Measurements from ENCODE around the gene TRRAP.

The TRRAP gene

DNA sequence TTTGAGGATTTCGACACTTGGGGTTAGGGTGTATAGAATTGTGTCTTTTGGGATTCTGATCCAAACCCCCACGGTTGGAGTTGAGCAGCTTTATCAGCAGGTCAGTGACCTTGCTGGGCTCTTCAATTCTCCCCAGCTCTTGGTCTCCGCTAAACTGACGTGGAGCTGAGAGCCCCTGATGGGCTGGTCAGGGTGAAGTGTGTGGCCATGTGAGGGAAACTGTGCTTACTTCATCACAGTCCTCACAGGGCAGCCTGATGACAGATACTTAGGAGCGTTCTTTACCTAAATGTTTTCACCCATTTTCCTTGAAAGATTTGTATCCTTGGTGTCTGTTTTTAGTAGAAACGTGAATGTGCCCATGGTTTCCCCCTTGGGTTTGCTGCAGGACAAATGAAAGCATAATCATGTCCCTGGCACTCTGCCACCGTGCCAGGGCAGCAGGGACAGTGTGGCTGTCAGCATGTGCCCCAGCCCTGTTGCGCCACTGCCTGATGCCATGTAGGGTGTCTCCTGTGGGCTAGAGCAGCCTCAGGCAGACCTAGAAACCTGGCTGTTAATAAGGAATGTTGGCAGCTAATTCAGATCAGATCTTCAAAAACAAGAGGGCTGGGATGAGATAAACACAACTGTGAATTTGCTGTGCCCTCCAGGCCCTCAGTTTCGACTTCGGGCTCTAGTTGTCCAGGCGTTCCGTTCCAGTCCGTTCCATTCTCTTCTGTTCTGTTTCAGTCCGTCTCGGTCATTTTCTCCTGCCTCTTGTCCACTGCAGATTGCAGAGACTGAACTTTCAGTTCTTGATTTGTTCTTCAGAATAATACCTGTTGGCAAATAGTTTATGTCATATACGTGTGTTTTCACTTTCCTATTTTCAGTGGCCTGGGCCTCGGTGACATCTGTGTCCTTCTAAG is 96.8 kb downstream of the TRRAP start:
- Histone ChIP-seq H3K4me1 (ENCODE audit: control insufficient read depth, insufficient read depth, low read length) (no peaks in the 10 kb centered on the region), H3K9ac (ENCODE audit: low read length) (no peak overlapping the region), H3K27ac (ENCODE audit: low read depth, low read length) (no peak overlapping the region), H3K9me3 (ENCODE audit: control insufficient read depth, insufficient read depth, low read depth, low read length) (no peaks in the 10 kb centered on the region), H3K27me3 (ENCODE audit: control insufficient read depth, insufficient read depth, low read length) (no peaks in the 10 kb centered on the region), H3K4me3 (ENCODE audit: low read depth, low read length) (no peak overlapping the region), H3K36me3 (ENCODE audit: control insufficient read depth, insufficient read depth, low read length) (peaks cover 100% of the 10 kb centered on the region)

- no peaks in the 10 kb centered on the region for H3K27me3 ChIP-seq (ENCODE audit: control insufficient read depth, insufficient read depth, low read length)
- peaks cover 99% of the 10 kb centered on the region for H3K36me3 ChIP-seq (ENCODE audit: control insufficient read depth, insufficient read depth, low read length)
- no peak overlapping the region for H3K27ac ChIP-seq (ENCODE audit: low read depth, low read length)
- H3K4me1 ChIP-seq (ENCODE audit: control insufficient read depth, insufficient read depth, low read length) = no peaks in the 10 kb centered on the region
- no peaks in the 10 kb centered on the region for H3K9me3 ChIP-seq (ENCODE audit: control insufficient read depth, insufficient read depth, low read depth, low read length)
- no peak overlapping the region for H3K9ac ChIP-seq (ENCODE audit: low read length)
- H3K4me3 ChIP-seq (ENCODE audit: low read depth, low read length) = no peak overlapping the region
Observed at GRCh38 chr7:98976396-98977185, 98.3 kb downstream of the TRRAP start.

GRCh38 chr7:98978672-98979071 is 100.3 kb downstream of the TRRAP start:
- Histone ChIP-seq H3K9ac (ENCODE audit: low read length) (no peak overlapping the region), H3K4me3 (ENCODE audit: low read depth, low read length) (no peak overlapping the region), H3K36me3 (ENCODE audit: control insufficient read depth, insufficient read depth, low read length) (peaks cover 99% of the 10 kb centered on the region), H3K27me3 (ENCODE audit: control insufficient read depth, insufficient read depth, low read length) (no peaks in the 10 kb centered on the region), H3K27ac (ENCODE audit: low read depth, low read length) (no peak overlapping the region), H3K4me1 (ENCODE audit: control insufficient read depth, insufficient read depth, low read length) (no peaks in the 10 kb centered on the region), H3K9me3 (ENCODE audit: control insufficient read depth, insufficient read depth, low read depth, low read length) (no peaks in the 10 kb centered on the region)

DNA sequence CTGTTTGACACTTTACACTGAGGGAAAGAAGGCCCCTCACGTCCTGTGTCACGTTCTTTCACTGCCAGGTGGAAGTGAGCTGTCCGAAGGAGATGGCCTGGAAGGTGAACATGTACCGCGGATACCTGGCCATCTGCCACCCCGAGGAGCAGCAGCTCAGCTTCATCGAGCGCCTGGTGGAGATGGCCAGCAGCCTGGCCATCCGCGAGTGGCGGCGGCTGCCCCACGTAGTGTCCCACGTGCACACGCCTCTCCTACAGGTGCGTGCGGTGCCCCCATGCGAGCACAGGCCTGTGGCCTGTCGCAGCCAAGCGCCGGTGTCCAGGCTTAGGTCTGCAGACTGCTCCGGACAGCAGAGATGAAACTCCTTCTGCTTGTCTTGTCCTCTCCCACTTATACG is 103.4 kb downstream of the TRRAP start:
- peak overlapping the region; percentile 11; the same call in 1 of the 2 replicates for H3K27ac ChIP-seq (ENCODE audit: low read depth, low read length)
- H3K36me3 ChIP-seq (ENCODE audit: control insufficient read depth, insufficient read depth, low read length) = peaks cover 99% of the 10 kb centered on the region
- H3K4me1 ChIP-seq (ENCODE audit: control insufficient read depth, insufficient read depth, low read length) = no peaks in the 10 kb centered on the region
- no peaks in the 10 kb centered on the region for H3K9me3 ChIP-seq (ENCODE audit: control insufficient read depth, insufficient read depth, low read depth, low read length)
- no peak overlapping the region for H3K4me3 ChIP-seq (ENCODE audit: low read depth, low read length)
- H3K9ac ChIP-seq (ENCODE audit: low read length) = no peak overlapping the region
- no peaks in the 10 kb centered on the region for H3K27me3 ChIP-seq (ENCODE audit: control insufficient read depth, insufficient read depth, low read length)

DNA sequence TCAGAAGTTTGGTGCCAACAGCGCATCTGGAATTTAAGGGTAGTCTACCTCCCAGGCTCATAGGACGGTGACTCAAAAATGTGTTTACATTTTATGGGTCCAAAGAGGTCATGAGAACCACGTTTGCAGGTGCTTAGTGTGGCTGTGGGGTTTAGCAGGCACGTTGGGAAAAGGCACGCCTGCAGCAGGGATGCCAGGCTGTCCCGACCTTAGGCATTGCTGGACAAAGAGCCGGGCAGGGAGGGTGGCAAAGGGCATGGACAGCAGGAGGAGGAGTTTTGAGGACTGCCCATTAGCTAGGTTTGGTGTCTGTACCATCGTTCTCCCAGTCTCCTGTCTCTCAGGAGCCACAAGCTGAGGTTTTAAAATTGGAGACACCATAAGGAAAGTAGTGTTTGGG is 104.4 kb downstream of the TRRAP start:
- Histone ChIP-seq H3K4me3 (ENCODE audit: low read depth, low read length) (no peak overlapping the region), H3K36me3 (ENCODE audit: control insufficient read depth, insufficient read depth, low read length) (peaks cover 99% of the 10 kb centered on the region), H3K27me3 (ENCODE audit: control insufficient read depth, insufficient read depth, low read length) (no peaks in the 10 kb centered on the region), H3K9me3 (ENCODE audit: control insufficient read depth, insufficient read depth, low read depth, low read length) (no peaks in the 10 kb centered on the region), H3K9ac (ENCODE audit: low read length) (no peak overlapping the region), H3K27ac (ENCODE audit: low read depth, low read length) (no peak overlapping the region), H3K4me1 (ENCODE audit: control insufficient read depth, insufficient read depth, low read length) (no peaks in the 10 kb centered on the region)

- Histone ChIP-seq H3K4me3 (ENCODE audit: low read depth, low read length) (no peak overlapping the region), H3K36me3 (ENCODE audit: control insufficient read depth, insufficient read depth, low read length) (peaks cover 99% of the 10 kb centered on the region), H3K4me1 (ENCODE audit: control insufficient read depth, insufficient read depth, low read length) (no peaks in the 10 kb centered on the region), H3K27me3 (ENCODE audit: control insufficient read depth, insufficient read depth, low read length) (no peaks in the 10 kb centered on the region), H3K9ac (ENCODE audit: low read length) (no peak overlapping the region), H3K9me3 (ENCODE audit: control insufficient read depth, insufficient read depth, low read depth, low read length) (no peaks in the 10 kb centered on the region), H3K27ac (ENCODE audit: low read depth, low read length) (no peak overlapping the region)
Observed at GRCh38 chr7:98984126-98984525, 105.8 kb downstream of the TRRAP start.

DNA sequence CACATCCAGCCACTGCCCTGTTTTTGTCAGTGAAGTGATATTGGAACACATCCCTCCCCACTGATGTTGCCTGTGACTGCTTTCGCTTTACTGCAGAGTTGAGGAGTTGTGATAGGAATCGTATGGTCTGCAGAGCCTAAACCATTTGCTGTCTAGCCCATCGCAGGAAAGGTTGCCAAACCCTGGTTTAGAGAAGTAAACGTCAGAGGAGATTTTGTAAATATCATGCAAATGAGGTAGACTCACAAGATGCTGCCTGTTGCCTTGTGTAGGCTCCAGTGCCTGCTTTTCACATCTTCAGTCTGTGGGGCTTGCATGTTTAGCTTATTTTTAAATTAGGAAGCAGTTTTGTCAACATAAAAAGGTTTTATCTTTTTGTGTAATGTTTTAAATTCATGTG is 107.1 kb downstream of the TRRAP start:
- Histone ChIP-seq H3K27me3 (ENCODE audit: control insufficient read depth, insufficient read depth, low read length) (no peaks in the 10 kb centered on the region), H3K4me3 (ENCODE audit: low read depth, low read length) (no peak overlapping the region), H3K36me3 (ENCODE audit: control insufficient read depth, insufficient read depth, low read length) (peaks cover 99% of the 10 kb centered on the region), H3K9me3 (ENCODE audit: control insufficient read depth, insufficient read depth, low read depth, low read length) (no peaks in the 10 kb centered on the region), H3K4me1 (ENCODE audit: control insufficient read depth, insufficient read depth, low read length) (no peaks in the 10 kb centered on the region), H3K27ac (ENCODE audit: low read depth, low read length) (no peak overlapping the region), H3K9ac (ENCODE audit: low read length) (no peak overlapping the region)

- H3K36me3 ChIP-seq (ENCODE audit: control insufficient read depth, insufficient read depth, low read length) = peaks cover 98% of the 10 kb centered on the region
- no peaks in the 10 kb centered on the region for H3K27me3 ChIP-seq (ENCODE audit: control insufficient read depth, insufficient read depth, low read length)
- H3K4me1 ChIP-seq (ENCODE audit: control insufficient read depth, insufficient read depth, low read length) = no peaks in the 10 kb centered on the region
- H3K9ac ChIP-seq (ENCODE audit: low read length) = no peak overlapping the region
- no peak overlapping the region for H3K27ac ChIP-seq (ENCODE audit: low read depth, low read length)
- H3K9me3 ChIP-seq (ENCODE audit: control insufficient read depth, insufficient read depth, low read depth, low read length) = no peaks in the 10 kb centered on the region
- H3K4me3 ChIP-seq (ENCODE audit: low read depth, low read length) = no peak overlapping the region
Observed at GRCh38 chr7:98985945-98986344, 107.6 kb downstream of the TRRAP start.

- no peaks in the 10 kb centered on the region for H3K9me3 ChIP-seq (ENCODE audit: control insufficient read depth, insufficient read depth, low read depth, low read length)
- H3K9ac ChIP-seq (ENCODE audit: low read length) = no peak overlapping the region
- H3K27ac ChIP-seq (ENCODE audit: low read depth, low read length) = no peak overlapping the region
- H3K4me3 ChIP-seq (ENCODE audit: low read depth, low read length) = no peak overlapping the region
- H3K27me3 ChIP-seq (ENCODE audit: control insufficient read depth, insufficient read depth, low read length) = no peaks in the 10 kb centered on the region
- H3K4me1 ChIP-seq (ENCODE audit: control insufficient read depth, insufficient read depth, low read length) = no peaks in the 10 kb centered on the region
- H3K36me3 ChIP-seq (ENCODE audit: control insufficient read depth, insufficient read depth, low read length) = peaks cover 99% of the 10 kb centered on the region
Observed at GRCh38 chr7:98988641-98989040, 110.3 kb downstream of the TRRAP start.

DNA sequence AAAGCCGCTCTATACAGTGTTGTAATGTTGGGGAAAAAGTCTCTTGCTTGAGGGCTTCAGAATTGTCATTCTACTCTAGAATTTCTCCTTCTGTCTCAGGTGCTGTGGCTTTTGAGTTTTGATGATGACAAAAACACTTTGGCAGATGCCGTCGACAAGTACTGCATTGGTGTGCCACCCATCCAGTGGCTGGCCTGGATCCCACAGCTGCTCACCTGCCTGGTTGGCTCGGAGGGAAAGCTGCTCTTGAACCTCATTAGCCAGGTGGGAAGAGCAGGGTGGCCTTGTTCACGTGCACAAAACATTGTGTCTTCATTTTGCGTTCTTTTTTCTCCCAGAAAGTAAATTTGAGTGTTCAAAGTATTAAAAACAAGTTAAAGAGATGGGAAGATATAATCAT is 112.0 kb downstream of the TRRAP start:
- Histone ChIP-seq H3K9ac (ENCODE audit: low read length) (no peak overlapping the region), H3K4me1 (ENCODE audit: control insufficient read depth, insufficient read depth, low read length) (no peaks in the 10 kb centered on the region), H3K27me3 (ENCODE audit: control insufficient read depth, insufficient read depth, low read length) (no peaks in the 10 kb centered on the region), H3K27ac (ENCODE audit: low read depth, low read length) (no peak overlapping the region), H3K36me3 (ENCODE audit: control insufficient read depth, insufficient read depth, low read length) (peaks cover 99% of the 10 kb centered on the region), H3K4me3 (ENCODE audit: low read depth, low read length) (no peak overlapping the region), H3K9me3 (ENCODE audit: control insufficient read depth, insufficient read depth, low read depth, low read length) (no peaks in the 10 kb centered on the region)

DNA sequence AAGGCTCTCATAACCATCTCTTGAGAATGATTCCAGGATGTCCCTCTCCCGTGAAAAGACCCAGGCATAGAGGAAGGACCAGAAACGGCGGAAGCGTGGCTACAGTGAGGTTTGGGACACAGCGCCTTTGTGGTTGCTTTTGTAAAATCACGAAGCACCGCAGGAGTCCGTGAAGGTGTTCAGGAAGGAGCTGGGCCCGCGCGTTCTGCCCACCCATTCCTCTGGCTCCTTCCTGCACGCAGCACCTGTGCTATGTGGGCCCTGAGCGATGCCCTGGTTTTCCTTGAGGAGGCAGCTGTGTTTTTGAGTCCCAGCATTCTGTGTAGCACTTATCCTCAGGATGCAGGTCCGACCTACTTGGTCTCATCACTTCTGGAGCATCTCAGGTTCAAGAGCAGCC is 112.8 kb downstream of the TRRAP start:
- H3K36me3 ChIP-seq (ENCODE audit: control insufficient read depth, insufficient read depth, low read length) = peaks cover 99% of the 10 kb centered on the region

More for the DNA sequence above, 112.8 kb downstream of the TRRAP start:
- Histone ChIP-seq H3K4me3 (ENCODE audit: low read depth, low read length) (no peak overlapping the region), H3K9ac (ENCODE audit: low read length) (no peak overlapping the region), H3K27me3 (ENCODE audit: control insufficient read depth, insufficient read depth, low read length) (no peaks in the 10 kb centered on the region), H3K9me3 (ENCODE audit: control insufficient read depth, insufficient read depth, low read depth, low read length) (no peaks in the 10 kb centered on the region), H3K4me1 (ENCODE audit: control insufficient read depth, insufficient read depth, low read length) (no peaks in the 10 kb centered on the region), H3K27ac (ENCODE audit: low read depth, low read length) (no peak overlapping the region)

Measured in HUES6 (cell line).